LNCAP (cell line): Measurements from ENCODE around the gene SDSL.

Source experiments
- CTCF ChIP-seq: fragments of 450-650 bp; IDR thresholded peaks from 2 replicates; pipeline ENCODE4 v1.5.1; 2017; ENCODE audit warnings: mild to moderate bottlenecking

SDSL gene

GRCh38 chr12:113416091-113416754 lies 6.0 kb upstream of the SDSL start:
- no peak for TF ChIP-seq CTCF

DNA sequence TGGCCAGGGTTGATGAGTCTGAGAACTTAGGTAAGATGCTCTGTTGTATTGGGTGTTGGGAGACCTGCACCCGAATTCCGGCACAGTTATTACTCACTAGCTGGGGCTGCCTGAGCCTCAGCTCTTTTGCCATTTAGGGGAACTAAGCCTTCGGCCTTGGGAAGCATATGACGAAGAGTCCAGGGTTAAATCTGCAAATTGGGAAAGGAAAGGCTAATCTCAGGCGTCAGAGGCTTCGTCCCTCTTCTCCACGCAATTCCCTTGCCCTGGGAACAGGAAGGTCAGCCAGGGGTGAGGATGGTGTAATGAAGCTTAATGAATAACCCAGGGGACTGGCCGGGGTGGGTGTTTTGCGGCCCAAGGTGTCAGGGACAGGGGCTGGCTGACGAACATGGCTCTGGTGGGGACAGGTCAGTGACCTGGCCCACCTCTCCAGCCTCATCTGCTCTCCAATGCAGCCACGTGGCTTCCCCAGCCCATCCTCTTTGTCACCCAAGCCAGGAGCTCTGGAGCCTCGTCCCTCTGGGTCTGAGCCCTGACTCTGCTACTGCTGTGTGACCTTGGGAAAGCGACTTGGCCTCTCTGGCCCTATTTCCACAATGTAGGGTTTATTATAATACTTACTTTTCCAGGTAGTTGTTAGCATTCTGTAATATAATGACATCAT lies 3.8 kb upstream of the SDSL start:
- TF ChIP-seq CTCF = no peak

DNA sequence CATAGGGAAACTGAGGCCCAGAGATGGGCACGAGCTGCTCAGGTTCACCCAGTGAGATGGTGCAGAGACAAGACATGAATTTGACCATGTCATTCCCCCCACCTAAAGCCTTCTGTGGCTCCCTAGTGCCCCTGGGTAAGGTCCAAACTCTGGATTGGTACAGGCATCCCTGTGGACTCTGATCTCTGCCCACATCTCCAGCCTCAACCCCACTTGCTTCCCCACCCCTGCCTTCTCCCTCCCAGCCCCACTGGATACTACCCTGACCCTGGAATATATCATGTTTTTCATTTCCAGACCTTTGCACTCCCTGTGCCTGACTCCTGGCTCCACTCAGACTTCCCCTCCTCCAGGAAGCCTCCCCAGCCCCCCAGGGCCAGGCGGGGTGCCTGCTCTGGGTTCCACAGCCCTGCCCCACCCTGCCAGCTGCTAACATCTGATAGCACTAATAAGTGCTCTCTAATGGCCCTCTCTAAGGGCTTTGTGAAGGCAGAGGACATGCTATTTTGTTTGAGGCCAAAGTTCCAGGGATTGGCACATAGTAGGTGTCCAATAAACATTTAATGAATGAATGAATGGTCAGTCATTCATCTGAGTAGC lies 1.1 kb upstream of the SDSL start:
- no peak for TF ChIP-seq CTCF

DNA sequence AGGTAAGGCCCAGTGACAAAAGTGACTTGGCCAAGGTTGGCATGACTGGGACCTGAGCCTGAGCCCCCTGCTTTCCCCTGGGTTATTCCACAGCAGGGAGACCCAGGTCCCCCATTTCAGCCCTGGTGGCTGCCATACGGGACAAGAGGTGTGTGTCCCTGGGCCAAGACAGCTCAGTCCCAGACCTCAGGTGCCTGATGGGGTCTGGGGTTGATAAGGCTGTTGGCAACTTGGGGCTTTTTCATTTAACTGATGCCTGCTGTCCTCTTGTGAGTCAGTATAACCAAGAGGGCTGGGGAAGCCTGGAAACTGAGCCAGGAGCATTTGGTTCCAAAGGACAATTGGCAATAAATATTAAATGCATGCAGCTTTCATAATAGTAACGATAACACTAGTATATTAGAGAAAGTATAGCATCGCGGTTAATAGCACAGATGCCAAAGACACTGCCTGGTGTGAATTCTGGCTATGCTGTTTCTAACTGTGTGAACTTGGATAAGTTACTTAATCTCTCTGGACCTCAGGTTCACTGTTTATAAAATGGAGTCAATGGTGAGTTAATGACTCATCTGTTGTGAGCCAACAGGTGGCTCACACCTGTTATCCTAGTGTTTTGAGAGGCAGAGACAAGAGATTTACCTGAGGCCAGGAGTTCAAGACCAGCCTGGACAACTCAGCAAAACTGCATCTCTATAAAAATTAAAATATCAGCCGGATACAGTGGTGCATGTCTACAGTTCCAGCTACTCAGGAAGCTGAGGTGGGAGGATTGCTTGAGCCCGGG lies 898 bp downstream of the SDSL start:
- no peak for TF ChIP-seq CTCF

GRCh38 chr12:113424456-113424855 lies 2.3 kb downstream of the SDSL start:
- TF ChIP-seq CTCF = no peak

GRCh38 chr12:113424915-113425823 lies 3.0 kb downstream of the SDSL start:
- peak; percentile 95 for TF ChIP-seq CTCF
